ENCODE data around the gene ACADSB.

The ACADSB gene

DNA sequence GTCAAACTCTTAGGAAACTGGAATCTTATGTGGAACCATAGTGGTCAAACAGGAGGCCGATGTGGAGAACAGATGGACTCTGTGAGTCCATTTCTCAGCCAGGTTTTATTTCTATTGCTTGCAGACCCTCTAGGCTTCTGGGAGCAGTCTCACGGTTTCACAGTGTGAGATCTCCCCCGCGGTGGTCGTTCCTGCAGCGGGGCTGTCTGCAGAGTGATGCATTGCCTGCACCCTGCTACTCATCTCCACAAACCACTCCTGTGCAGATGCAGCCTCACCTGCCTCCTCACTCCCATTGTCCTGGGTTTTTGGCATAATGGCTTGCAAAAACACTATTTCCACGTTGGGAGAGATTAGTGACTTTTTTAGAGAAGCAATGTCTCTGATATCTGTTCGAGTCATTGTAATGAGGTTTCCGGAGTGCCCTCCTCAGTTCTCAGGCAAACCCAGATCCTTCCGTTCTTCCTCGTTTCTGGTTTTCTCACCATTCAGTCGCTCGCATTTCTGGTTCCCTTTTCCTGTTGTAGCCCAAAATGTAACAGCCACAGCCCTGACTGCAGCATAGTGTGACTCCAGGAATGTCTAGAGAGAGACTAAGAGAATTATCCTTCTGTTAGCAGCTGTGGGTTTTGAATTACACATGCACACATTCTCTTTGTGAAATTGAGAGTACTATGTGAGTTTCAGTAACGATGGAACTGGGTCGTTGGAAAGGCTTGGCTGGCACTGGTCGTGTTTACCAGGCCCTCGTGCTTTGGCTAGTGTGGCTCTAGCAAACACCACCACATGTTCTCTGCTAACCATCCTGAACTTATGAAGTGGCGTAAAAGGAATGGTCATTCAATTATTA, 30.2 kb downstream of the ACADSB start:
- DNase-seq = peak in 1 of 51 donors; percentile 4

- DNase-seq = no peak
Observed at GRCh38 chr10:123039632-123039930, 30.8 kb downstream of the ACADSB start.

GRCh38 chr10:123042708-123043408, 34.1 kb downstream of the ACADSB start:
- no peak for DNase-seq

DNA sequence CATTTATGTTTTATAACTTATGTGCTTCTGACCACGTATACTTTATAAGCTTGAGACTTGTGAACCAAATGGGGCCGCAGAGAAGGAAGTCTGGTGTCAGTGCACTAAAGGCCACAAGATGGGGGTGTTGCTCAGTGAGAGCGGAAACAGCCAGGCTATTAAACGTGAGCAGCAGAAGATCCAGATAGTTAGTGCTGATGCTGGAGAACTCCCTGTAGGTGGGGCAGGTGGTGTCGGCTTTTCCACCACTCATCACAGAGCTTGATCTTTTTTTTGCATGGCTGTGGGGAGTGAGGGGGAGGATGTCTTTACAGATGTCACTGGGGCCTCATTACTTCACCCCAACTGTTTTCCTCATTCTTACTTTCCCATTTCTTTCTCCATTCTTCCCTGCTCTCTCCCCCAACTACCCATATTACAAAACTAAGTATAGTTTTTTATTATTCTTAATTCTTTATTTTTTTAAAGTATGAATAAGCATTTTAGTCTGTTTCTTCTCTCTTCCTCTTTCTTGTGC, 34.7 kb downstream of the ACADSB start:
- DNase-seq = peak in 41 of 51 donors; percentile 1 to 78 (median 29)

DNA sequence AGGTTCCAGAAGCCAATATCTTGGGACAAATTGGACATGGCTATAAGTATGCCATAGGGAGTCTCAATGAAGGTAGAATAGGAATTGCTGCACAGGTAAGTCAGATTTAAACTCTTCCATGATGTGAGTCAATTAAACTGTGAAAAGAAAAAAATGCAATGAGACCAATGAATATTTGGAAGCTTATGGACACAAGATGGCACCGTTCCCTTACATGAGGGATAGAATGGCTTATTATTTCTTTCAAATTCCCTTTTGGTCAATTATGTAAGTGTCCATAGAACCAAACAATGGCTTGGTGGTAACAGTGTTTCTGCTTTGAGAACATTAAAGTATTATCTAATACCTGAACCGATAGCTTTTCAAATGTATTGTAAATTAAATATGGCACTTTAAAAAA, 35.6 kb downstream of the ACADSB start:
- peak in 1 of 51 donors; percentile 13 for DNase-seq

DNA sequence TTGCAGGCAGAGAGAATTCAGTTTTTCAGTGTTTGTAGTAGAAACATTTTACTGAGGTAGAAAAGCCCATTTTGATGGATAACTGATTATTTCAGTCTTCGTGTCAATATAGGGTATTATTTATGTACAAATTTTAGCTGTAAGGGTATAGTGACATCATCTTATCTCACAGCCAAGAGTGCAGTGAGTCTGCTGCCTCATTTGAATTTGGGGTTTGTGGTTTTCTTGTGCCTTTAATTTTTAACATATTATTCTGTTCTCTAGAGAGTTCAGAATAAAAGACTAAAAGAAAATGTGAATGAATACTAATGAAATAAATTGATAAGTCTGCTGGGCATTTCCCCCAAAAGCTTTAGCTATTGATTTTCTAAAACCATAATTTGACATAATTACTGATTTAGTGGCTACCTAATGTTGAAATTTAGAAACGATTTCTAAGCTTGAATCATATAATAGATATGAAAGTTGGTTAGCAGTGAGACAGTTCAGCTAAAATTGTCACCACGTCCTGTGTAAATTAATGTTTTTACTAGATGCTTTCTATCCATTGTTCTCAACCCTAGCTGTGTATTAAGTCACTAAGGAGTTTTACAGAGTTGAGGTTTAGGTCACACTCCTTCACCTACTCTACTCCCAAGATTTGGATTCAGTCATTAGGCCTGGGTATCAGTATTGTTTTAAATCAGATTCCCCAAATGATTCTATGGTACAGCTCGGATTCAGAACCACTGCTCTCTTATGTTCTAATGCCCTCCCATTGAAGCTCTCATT, 37.3 kb downstream of the ACADSB start:
- DNase-seq = no peak

- no peak for DNase-seq
Observed at GRCh38 chr10:123057968-123058367, 49.2 kb downstream of the ACADSB start.

GRCh38 chr10:123061865-123062264, 53.1 kb downstream of the ACADSB start:
- no peak for DNase-seq

- no peak for DNase-seq
Observed at GRCh38 chr10:123062726-123063125, 53.9 kb downstream of the ACADSB start.

DNA sequence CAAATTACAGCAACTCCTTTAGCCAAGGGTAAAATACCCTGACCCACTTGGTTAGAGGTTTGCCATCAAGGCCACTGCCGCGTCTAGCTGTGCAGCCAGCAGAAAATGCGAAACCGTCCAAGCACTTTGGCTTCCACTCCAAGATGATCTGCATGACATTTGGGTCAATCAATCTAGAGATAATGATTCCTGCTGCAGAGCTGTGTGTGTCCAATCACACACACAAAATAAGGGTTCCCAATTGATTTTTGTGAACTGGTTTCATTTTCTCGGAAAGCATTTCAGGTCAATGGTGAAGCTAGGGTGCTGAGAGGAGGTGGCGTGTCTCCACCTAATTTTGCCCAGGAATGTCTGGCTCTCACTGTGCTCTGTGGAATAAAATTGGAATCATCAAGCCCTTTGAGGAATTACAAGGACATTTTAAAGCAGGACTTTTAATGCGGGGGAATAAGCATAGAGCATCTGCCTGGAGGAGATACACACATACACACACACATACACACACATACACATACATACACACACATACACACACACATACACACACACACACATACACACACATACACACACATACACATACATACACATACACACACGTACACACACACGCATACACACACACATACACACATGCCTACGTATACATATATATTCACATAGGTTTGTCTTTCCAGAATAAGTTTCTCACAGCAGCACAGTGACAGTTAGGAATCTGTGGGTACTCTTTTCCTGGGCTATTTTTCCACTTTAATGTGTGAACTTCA, 59.5 kb downstream of the ACADSB start:
- no peak for DNase-seq

- peak in 3 of 51 donors; percentile 3 to 28 (median 13) for DNase-seq
Observed at GRCh38 chr10:123069246-123069986, 60.6 kb downstream of the ACADSB start.

DNA sequence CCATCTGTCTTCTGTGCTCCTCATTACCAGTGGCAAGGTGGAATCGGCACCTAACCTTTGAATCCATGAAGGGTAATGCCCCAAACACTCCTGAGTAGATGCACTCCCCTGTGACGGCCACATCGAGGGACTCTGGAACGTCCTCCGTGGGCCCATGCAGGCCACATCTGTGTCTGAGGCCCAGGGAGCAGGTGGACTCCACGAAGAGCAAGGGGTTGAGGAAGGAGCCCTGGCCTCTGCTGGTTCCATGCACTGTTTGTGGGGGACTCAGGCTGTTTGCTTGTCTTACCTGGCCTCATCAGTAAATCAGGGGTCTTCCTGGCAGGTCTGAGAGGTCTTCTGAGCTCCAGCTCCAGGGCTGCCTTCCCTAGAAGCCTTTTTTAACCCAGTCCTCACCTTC, 64.4 kb downstream of the ACADSB start:
- no peak for DNase-seq

DNA sequence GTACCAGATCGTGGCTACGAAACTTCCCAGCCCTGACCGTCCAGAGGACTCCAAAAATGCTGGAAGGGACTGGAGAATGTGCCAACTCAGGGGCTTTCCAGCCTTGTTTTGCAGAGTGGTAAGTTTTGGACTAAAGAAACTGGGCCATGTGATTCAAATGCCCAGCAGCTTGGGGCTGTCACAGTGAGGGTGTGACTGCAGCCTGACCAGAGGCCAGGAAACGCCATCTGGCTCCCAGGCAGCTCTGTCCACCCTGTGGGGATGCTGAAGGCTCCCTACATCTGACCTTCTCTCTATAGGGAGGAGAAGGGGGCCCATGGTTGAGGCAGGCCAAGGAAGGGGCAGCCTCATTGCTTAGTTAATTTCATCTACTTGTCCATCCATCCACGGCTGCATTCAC, 65.4 kb downstream of the ACADSB start:
- DNase-seq = no peak

DNA sequence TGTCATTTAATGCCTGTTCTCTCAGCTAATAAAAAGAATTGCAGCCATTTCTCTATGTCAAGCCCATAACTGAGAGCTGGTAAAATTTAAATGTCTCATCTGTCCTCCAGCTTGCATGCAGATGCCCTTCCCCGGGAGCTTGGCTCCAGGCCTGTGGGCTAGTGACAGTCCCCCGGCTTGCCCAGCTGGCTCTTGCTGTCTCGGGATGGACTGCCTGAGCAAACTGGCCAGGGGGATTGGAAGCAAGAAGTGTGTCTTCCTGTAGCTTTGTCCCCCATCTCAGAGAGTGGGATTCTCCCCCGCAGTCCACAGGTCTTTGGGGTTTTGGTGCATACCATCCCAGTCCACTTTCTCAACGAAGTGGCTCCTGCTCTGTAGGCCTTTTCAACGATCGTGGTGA, 73.1 kb downstream of the ACADSB start:
- DNase-seq = no peak

DNA sequence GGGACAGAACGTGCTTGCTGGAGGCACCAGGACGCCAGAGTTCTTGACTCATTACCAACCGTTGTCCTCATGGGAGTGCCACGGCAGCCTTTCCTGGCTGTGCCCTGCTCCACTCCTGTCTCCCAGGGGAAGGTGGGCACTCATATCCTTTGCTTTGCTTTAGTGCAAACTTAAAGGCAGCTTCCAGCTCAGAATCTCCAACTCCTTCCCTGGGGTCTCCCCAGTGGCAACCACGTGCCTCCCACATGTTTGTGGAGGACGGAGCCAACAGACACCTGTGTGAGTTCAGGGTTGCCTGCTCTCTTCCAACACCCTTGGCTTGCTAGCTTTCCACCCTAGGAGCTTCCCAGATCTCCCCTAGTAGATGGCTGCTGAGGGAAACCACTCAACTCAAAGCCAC, 75.0 kb downstream of the ACADSB start:
- DNase-seq = no peak

GRCh38 chr10:123086281-123086680, 77.5 kb downstream of the ACADSB start:
- DNase-seq = no peak

GRCh38 chr10:123087348-123087747, 78.5 kb downstream of the ACADSB start:
- DNase-seq = no peak

GRCh38 chr10:123087786-123088185, 79.0 kb downstream of the ACADSB start:
- no peak for DNase-seq

DNA sequence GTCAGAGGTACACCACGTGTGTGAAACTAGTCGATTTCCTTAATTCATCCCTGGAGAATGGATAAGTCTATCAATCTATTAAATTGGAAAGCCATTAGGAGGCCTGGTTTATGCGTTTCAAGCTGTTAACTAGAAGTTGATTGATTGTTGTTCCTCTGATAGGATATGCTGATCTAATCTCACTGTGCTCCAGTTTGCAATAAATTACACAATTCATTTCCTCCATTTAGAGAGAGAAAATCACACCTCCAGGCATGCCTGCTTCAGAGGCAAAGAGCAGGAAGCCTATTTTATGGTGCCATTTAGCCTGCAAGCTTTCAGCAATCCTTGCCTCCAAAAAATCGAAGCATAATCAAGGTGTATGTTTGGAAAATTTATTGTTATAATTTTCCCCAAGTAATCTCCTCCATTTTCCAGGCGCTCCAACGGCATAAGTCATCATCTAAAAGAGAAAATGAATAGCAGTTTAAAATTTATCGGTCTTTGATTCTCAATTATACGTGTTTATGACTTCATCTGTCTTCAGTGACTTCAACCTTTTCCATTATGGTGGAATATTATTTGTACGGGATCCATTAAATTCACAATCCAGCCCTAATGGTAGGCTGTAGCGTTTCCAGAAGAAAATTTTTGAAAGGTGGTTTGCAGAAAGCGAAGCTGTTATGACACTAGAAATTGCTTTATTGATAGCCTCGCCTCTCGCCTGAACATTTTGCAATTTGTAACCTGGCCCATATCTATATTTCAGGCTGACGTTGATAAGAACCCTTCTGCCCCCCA, 84.0 kb downstream of the ACADSB start:
- DNase-seq = no peak

DNA sequence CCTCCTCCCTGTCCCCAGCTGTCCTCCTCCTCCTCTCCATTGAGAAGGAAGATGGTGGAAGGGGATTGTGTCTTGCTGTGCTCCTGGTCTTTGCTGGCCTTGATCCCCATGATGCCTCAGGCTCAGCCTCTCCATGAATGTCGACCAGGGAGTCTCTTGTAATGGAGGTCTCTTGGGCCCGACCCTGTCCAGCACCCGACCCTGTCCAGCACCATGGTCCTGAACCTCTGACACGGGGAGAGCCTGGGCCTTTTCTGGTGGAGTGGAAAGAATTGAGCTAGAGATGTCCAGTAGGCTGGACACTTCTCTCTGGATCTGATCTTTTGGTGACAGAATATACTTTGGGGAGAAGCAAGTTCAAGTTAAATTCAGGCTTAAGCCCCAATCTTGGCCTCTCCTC, 84.7 kb downstream of the ACADSB start:
- DNase-seq = no peak
